Activated CD4-positive, alpha-beta T cell treated with anti-CD3 and anti-CD28 coated beads, Interleukin-2, Interleukin-4, amounts not matched to agents 100 ng/mL and 50 ng/mL, durations not matched to agents 16 hours and 8 hours (primary cell): ENCODE measurements around the gene UBP1.
A peak's percentile ranks its signal among the peaks of the same experiment; 100 is the strongest.
"Not testable (repeated sequence)": the region's sequence is repeated elsewhere in the genome, so short reads cannot be mapped to it uniquely, and the experiment has no call there.

Source experiments
- DNase-seq: peaks from one replicate; pipeline ENCODE4 v3.0.0-alpha.2; 2020; ENCODE audit warnings: low spot score

Gene UBP1

GRCh38 chr3:33440328-33441224, at the start of gene UBP1:
Gene UBP1 (minus strand): TSS chr3:33440405. CDS start chr3:33439848, 557 bp downstream.
- DNase-seq, result peak; percentile 100

GRCh38 chr3:33488683-33489082, 48.5 kb upstream of the UBP1 start:
- no peak for DNase-seq

- DNase-seq, result no peak
Observed at GRCh38 chr3:33488246-33488645, 48.0 kb upstream of the UBP1 start.

DNA sequence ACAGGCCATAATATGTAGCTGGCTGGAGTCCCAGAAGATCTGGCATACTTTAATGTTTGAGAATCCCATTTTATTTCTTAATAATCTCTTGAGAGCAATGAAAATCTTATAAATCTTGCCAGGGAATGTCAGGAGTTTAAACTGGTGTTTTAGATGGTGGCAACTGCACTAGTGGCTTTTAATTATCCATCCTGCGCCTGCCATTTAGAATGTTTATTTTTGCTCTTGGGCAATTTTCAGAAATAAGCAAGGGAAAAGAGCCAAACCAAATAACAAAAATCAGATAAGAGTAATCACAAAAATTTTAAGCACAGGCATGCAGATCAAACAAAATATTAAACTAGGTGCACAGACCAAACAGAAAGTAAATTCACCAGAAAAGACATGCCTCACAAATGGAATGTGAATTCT, 41.9 kb upstream of the UBP1 start:
- no peak for DNase-seq

- DNase-seq, result no peak
Observed at GRCh38 chr3:33474896-33475295, 34.7 kb upstream of the UBP1 start.

DNA sequence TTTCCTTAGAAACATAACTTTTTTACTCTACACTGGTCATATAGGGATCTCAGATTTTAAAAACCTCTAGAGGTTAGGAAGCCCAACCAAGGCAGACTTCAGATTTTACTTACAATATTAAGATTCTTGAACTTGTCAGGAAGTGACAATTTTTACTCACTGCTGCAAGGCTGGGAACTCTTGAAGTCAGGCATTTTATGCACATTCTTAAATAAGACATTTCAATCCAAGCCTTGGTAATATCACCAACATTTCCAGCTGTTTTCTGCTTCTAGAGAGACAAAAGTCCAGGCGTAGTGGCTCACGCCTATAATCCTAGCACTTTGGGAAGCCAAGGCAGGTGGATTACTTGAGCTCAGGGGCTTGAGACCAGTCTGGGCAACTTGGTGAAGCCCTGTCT, 33.6 kb upstream of the UBP1 start:
- no peak for DNase-seq

DNA sequence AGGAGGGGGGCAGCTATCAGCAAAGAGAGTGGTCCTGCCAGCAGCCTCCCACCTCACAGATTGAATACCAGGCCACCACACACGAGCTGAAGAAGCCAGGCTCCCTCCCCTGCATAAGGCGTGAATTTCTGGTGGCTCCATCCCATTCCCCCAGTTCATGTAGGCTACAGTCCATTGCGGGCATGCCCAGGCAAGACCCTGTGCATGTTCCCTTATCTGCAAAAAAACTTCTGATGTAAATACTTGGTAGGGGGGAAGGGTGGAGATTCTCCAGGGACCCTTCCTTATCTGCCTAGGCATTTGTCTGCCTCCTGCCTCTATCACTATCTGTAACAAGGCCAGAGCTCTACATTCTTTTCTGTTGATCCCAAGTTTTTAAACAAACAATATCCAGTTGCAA, 27.6 kb upstream of the UBP1 start:
- no peak for DNase-seq

GRCh38 chr3:33461097-33461496, 20.9 kb upstream of the UBP1 start:
- DNase-seq, result no peak

DNA sequence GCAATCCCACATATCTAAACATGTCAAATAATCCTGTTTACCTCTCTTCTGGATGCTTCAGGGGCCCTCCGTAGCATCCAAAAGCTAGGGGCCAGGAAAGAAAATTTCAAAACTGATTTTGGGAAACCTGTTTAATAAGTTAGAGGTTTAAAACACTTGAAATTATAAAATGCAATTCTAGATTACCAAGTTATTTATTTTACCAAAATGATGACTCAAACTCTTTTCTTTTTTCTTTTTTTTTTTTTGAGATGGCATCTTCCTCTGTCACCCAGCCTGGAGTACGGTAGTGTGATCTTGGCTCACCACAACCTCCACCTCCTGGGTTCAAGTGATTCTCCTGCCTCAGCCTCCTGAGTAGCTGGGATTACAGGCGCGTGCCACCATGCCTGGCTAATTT, 19.4 kb upstream of the UBP1 start:
- not testable (repeated sequence) for DNase-seq

GRCh38 chr3:33458446-33458845, 18.2 kb upstream of the UBP1 start:
- no peak for DNase-seq

DNA sequence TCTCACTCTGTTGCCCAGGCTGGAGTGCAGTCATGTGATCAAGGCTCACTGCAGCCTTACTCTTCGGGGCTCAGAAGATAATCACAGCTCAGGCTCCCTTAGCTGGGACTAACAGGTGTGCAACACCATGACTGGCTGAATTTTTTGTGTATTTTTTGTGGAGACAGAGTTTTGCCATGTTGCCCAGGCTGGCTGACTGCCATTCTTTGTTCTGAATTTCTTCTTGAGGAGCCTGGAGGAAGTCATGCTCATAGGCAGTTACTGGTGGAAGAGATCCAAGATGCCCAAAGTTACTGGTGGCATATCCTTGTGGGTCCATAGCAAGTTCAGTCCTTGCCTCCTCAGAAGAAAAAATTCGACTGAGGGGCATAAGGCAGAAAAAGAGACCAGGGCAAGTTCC, 16.6 kb upstream of the UBP1 start:
- no peak for DNase-seq

GRCh38 chr3:33453331-33453761, 13.1 kb upstream of the UBP1 start:
- DNase-seq, result no peak

DNA sequence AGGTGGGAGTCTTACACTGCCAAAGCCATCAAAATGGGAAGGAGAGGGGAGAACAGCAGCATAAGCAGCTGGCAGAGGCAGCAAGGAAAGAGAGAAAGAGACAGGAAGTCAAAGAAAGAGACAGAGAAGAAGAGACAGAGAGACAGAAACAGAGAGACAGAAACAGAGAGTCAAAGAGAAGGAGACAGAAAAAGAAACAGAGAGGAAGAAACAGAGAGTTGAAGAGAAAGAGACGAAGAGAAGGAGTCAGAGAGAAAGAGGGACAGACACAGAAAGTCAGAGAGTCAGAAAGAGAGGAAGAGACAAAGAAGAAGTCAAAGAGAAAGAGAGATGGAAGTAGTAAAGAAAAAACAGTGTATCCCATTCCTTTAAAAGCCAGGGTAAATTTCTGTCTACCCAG, 11.8 kb upstream of the UBP1 start:
- not testable (repeated sequence) for DNase-seq

DNA sequence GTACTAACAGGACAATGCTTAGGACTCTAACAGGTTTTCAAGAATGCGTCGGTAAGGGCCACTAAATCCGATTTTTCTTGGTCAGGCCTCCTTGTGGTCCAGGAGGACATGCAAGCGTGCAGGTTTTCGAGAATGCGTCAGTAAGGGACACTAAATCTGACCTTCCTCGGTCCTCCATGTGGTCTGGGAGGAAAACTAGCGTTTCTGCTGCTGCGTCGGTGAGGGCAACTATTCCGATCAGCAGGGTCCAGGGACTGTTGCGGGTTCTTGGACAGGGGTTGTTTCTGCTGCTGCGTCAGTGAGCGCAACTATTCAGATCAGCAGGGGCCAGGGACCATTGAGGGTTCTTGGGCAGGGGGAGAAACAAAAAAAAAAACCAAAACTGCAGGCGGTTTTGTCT, 7.8 kb upstream of the UBP1 start:
- no peak for DNase-seq

- DNase-seq, result not testable (repeated sequence)
Observed at GRCh38 chr3:33447256-33447625, 7.0 kb upstream of the UBP1 start.

DNA sequence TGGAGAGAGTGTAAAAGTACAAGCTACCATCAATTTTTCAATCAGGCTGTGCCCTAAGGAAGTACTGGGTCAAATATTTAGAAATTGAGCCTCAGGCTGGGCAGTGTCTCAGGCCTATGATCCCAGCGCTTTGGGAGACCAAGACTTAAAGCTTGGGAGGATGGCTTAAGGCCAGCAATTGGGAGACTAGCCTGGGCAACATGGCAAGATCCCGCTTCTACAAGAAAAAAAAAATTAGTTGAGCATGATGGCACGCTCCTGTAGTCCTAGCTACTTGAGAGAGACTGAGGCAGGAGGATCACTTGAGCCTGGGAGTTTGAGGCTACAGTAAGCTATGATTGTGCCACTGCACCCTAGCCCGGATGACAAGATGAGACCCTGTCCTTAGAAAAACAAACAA, 2.0 kb upstream of the UBP1 start:
- no peak for DNase-seq

DNA sequence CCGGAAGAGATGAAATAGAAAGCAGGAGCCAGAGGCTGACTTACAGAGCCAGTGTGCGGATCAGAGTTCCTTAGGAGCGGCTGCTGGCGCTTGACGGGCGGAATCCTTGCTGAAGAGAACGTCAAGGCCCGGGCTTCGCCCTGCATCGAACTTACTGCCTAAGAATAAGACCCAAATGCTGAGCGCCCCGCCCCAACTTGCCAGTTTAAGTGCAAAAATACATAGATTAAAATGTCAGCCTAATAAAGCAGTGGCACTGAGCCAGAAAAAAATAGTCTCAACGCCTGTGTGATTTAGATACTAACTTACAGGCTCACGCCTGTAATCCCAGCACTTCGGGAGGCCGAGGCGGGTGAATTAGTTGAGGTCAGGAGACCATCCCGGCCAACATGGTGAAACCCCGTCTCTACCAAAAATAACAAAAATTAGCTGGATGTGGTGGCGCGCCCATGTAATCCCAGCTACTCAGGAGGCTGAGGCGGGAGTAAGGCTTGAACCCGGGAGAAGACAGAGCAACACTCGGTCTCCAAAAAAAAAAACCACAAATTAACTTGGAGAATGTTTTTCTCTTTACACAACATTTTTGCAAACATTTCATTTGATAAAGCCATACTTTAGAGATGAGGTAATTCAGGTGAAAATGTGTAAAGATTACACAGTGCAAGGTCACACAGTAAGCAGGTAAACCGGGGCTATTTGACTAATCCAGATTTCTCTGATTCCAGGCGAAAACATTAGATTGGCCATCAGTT, 1.2 kb upstream of the UBP1 start:
- DNase-seq, result no peak

DNA sequence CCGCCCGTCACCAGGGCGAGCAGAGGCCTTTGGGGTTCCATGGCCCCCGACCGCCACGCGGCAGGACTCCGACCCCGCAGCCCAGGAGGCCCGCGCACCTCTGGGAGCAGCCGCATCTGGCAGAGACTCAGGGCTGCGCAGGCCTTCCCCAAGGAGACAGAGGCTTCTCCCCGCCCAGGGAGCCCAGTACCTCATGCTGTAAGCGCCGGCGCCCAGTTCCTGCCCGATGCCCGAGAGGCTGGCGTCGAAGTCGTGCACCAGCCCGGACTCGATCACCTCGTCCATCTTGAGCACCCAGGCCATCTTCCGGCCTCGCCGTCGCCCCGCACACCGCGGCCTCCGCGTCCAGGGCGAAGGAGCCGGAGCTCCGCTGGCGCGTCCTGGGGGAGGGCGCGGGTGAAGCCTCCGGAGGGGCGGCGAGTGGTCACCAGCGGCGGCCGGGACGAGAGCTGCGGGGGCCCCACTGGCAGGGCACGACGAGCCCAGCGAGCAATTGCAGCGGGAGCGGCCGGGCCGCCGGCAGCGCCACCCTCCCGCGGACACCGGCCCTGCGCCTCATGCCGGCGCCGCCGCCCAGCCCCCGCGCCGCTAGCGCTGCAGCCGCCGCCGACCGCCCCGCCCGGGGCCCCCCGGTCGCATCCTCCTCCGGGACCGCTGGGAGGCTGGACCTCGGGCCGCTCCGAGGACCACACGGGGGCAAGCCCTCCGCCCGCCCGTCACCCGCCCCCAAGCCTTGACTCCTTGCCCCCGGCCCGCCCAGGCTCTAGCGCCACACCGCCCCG, 468 bp downstream of the UBP1 start:
- peak; percentile 40 for DNase-seq

DNA sequence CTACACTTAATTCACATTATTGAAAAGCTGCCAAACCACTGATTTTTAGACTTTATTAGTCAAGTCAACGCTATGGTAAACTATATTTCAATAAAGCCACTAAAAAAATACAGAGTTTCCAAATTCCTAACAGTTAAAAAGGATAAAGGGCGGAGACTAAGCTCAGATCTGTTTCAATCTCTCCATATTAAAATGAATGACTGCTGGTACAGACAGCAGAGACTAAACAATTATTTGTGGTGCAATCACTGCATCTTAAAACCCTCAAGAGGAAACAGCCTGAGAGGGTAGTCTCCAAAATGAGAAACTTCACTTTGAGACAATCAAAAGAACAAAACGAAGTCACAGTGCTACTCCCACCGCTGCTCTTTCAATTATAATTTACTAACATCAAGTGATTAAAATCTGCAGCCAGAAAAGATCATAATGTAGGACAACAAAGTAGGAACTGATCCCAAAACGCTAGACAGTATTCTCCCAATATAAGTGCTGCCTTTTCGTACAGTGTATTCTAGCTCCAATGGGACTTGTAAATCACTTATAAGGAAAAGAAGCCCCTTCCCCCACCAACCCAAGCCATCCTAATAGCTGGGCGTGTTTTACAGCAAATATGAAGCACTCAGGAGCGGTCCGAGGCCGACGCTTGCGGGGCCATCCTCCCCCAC, 1.2 kb downstream of the UBP1 start:
- no peak for DNase-seq

DNA sequence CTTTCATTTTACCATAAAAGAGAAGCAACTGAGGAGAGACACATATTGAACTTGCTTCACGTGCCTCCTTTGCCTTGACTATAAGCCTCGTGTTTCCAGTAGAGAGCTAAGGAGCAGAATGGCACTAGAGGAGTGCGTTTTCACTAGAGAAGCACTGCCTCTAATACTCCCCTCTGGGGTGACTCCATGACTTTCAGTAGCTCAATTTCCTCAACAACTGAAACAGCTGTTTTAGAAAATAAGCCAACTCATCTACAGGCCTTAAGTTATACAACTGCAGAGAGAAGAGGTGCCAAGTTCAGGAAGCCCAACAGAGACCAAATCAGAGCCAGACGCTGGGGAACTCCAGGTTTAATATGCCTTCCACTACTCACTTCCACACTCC, 1.9 kb downstream of the UBP1 start:
- peak; percentile 36 for DNase-seq

GRCh38 chr3:33437556-33438283, 2.5 kb downstream of the UBP1 start:
- DNase-seq, result no peak
